Retinal pigment epithelial cell (primary cell): ENCODE results near the gene POM121L2.

ENCODE experiments used
- DNase-seq: peaks from one replicate; pipeline ENCODE4 v3.0.0-alpha.2; 2010; ENCODE audit warnings: low read depth
- H3K4me3 ChIP-seq: 2 replicates; pipeline ENCODE4 v1.5.1; 2011; ENCODE audit warnings: mild to moderate bottlenecking, low read length, control low read depth, moderate library complexity
- TF ChIP-seq, protein P1 (sequence below): conservative IDR thresholded peaks from 2 replicates; pipeline ENCODE4 v1.5.1; 2011; ENCODE audit warnings: low read depth, low read length, control low read depth, inconsistent platforms

POM121L2 gene

DNA sequence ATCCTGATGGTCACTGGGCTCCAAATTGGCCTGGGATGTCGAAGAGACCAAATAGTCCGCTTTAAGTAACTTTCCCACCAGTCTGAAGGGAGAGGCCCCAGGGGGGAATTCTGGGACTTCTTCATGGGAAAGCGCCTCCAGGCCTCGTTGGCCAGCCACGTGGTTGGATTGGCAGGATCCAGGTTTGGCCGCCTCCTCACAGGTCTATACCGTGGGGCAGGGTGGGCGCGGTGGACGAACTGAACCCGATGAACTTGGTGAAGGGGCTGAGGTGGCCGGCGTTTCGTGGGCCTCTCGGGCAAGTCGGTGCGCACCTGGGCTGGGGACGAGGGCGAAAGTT, 297 bp downstream of the POM121L2 start:
- TF ChIP-seq, protein P1, sequence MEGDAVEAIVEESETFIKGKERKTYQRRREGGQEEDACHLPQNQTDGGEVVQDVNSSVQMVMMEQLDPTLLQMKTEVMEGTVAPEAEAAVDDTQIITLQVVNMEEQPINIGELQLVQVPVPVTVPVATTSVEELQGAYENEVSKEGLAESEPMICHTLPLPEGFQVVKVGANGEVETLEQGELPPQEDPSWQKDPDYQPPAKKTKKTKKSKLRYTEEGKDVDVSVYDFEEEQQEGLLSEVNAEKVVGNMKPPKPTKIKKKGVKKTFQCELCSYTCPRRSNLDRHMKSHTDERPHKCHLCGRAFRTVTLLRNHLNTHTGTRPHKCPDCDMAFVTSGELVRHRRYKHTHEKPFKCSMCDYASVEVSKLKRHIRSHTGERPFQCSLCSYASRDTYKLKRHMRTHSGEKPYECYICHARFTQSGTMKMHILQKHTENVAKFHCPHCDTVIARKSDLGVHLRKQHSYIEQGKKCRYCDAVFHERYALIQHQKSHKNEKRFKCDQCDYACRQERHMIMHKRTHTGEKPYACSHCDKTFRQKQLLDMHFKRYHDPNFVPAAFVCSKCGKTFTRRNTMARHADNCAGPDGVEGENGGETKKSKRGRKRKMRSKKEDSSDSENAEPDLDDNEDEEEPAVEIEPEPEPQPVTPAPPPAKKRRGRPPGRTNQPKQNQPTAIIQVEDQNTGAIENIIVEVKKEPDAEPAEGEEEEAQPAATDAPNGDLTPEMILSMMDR: no peak
- no peak for DNase-seq
- peak overlapping the region; percentile 58 for H3K4me3 ChIP-seq

DNA sequence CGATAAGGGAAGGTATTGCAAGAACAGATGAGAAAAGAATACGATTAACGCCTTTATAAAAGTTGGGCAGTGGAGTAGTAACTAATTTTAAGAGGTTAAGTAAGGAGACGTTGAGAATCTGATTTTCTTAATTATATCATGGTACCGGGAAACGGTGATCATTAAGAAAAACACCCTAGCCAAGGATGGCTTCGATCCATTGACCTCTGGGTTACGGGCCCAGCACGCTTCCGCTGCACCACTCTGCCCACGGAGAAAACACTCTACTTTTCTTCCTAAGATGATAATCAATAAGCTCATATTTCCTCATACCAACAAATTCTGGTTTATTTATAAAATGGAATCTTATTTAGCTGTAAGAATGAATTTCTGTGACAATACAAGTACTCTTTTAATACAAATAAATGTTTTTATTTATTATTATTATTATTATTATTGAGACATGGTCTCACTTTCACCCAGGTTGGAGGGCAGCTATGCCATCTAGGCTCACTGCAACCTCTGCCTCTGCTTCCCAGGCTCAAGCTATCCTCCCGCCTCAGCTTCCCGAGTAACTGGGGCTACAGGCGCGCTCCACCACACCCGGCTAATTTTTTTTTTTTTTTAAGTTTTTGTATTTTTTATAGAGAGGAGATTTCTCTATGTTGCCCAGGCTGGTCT, 8.3 kb downstream of the POM121L2 start:
- TF ChIP-seq, protein P1: no peak
- H3K4me3 ChIP-seq: no peak overlapping the region
- DNase-seq: no peak

DNA sequence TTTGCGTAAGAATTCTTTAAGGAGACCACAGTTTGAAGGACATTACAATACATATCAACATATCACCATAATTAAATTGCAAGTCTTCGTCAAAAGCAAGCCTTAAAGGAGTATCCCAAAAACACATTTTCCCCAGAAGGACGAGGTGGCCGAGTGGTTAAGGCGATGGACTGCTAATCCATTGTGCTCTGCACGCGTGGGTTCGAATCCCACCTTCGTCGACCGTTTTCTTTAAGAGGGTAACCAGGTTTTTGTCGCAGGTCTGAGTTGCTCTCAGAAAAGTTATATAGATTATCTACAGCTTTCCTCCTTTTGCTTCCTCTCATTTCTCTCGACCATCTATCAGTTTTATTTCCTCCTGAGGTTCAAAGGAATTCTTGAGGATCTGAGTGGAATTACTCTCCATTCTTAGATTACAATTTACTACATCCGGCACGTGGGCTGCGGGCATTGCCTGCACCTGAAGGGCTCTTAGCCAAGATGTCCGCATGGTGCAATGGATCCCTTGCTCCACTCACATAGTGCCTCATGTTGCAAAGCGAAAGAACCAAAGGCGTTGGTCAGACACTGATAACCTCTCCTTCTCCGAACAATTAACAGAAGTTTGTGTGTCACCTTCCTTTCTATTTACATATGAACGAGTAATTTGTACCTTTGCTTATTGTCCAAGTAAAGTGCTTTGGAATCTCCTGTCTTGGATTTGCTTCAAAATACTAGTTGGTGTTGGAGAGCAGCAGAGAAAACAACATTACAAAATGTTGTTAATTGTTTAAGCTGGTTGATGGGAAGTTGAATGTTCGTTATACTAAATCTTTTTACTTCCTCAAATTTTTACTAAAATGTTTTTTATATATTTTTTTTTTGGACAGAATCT, 14.0 kb downstream of the POM121L2 start:
- TF ChIP-seq, protein P1: no peak
- H3K4me3 ChIP-seq: peak overlapping the region; percentile 63
- no peak for DNase-seq

DNA sequence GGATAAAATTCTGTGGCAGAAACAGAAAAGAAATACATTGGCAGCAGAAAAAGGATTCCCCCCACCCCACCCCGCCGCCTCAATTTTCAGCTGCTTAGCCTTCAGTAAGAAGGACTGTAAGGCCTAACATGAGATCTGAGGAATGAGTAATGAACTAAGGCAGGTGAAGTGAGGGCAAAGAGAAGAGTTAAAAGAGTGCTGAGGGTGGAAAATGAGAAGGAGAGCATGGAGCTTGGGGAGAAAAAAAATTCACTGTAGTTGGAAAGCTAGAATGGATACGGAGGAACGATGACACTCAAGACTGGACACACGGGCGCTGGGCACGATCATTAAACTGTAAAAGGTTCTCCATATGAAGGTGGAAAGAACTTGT, 14.6 kb downstream of the POM121L2 start:
- peak overlapping the region; percentile 63 for H3K4me3 ChIP-seq
- DNase-seq: no peak
- TF ChIP-seq, protein P1: no peak

GRCh38 chr6:27296106-27296783, 15.8 kb downstream of the POM121L2 start:
- TF ChIP-seq, protein P1: no peak
- DNase-seq: peak; percentile 24
- peak overlapping the region; percentile 63 for H3K4me3 ChIP-seq

GRCh38 chr6:27295301-27296079, 16.6 kb downstream of the POM121L2 start:
- peak overlapping the region; percentile 63 for H3K4me3 ChIP-seq
- TF ChIP-seq, protein P1: no peak
- DNase-seq: peak; percentile 19
